HG03575 (cell line): ENCODE data around the gene LARP7.
"Not testable (repeated sequence)": the region's sequence is repeated elsewhere in the genome, so short reads cannot be mapped to it uniquely, and the experiment has no call there.

ENCODE experiments used
- ATAC-seq: cut with Tn5 transposase; IDR thresholded peaks from one replicate; pipeline ENCODE4 v1.9.1; 2021; ENCODE audit not compliant: unreplicated experiment, insufficient number of reproducible peaks, low FRiP score; ENCODE audit errors: extremely low read depth

Gene LARP7

GRCh38 chr4:112636688-112637551 is at the start of gene LARP7, which contains the start of gene ZGRF1:
TSS of gene LARP7 (plus strand) at chr4:112637143. CDS start at chr4:112644670, 7,527 bp downstream.
TSS of gene ZGRF1 (minus strand) at chr4:112636909. CDS start at chr4:112633176, 3,733 bp downstream.
- ATAC-seq = peak; percentile 59

DNA sequence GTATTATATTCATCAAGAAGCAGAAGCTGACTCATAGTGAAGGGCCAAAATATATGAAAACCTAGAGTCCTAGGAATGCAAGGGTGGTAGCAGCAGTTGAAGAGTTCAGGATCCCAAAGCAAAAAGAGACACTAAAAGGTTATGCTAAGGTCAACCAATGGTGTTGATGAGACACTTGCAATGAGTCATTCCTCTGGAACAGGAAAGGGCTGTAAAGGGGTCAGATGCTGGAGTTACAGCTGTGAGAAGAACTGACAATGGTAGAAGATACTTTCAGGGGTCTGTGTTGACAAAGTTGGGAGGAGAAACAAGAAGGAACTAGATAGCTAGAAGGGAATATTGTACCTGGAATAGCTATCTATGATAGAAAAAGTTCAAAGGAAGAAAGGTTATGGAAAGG is 47.7 kb upstream of the LARP7 start:
- ATAC-seq = no peak

DNA sequence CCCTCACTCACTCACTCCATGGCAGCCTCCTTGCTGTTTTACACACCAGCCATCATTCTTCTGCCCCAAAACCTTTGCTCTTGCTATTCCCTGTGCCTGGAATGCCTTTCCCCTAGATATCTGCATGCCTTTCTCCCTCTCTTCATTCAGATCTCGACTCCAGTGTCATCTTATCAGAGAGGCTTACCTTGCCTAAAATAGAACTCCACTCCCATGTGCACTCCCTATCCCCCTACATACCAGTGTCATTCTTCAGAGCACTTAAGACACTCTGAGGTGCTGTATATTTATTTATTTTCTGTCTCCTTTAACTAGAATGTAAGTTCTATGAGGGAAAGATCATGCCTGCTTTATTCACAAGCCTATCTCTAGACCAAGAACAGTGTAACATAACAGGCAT is 45.4 kb upstream of the LARP7 start:
- ATAC-seq = no peak

DNA sequence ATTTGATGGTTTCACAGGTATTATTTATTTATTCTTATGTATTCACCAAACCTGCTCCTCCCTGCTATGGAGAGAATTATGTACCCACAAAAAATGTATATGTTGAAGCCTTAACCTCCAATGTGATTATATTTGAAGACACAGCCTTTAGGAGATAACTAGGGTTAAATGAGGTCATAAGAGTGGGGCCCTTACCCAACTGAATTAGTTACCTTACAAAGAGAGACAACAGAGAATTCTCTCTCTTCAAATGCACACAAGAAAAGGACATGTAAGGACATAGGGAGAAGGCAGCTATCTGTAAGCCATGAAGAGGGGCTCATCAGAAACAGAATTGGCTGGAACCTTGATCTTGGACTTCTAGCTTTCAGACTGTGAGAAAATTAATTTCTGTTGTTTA is 44.2 kb upstream of the LARP7 start:
- ATAC-seq = no peak

DNA sequence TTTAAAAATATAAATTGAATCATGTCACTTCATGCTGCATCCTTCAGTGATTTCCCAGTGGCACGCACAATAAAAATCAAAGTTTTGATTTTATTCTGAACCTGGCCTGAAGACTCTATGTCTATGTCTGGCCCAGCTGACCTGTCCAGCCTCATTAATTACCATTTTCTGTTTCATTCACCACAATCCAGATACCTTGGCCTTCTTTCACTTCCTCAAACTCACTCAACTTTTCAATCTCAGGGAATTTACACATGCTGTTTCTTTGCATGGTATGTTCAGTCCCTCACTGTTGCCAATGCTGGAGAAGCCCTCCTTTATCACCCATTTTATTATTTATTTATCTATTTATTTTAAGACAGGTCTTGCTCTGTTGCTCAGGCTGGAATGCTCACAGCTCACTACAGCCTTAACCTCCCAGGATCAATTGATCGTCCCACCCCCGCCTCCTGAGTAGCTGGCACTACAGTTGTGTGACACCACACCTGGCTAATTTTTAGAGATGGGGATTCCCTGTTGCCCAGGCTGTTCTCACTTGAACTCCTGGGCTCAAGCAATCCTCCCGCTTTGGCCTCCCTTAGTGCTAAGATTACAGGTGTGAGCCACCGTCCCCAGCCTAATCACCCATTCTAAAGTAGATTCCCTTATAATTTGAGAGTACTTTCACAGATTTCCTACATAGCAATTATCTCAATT is 43.4 kb upstream of the LARP7 start:
- ATAC-seq = no peak

GRCh38 chr4:112594993-112595392 is 42.0 kb upstream of the LARP7 start:
- no peak for ATAC-seq

DNA sequence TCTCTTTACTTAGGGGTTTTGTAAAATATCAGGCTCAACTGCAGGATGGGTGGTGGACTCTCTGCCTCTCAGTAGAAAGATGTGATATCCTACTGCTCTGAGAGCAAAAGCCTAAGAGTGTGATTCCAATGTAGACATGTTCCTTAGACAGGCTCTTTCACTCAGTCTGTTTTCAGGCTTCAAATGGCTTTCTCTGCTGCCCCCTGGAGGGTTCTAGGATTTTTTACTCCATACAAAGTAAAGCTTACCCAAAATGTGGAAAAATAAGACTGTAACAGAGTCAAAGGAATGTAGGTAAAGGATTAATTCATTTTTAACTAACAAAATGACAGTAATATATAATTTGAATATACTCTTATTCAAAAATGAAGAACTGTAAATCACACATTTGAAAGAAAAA is 32.4 kb upstream of the LARP7 start:
- ATAC-seq = peak; percentile 76

GRCh38 chr4:112612814-112613213 is 24.1 kb upstream of the LARP7 start:
- not testable (repeated sequence) for ATAC-seq

GRCh38 chr4:112616984-112617383 is 20.0 kb upstream of the LARP7 start:
- ATAC-seq = no peak

DNA sequence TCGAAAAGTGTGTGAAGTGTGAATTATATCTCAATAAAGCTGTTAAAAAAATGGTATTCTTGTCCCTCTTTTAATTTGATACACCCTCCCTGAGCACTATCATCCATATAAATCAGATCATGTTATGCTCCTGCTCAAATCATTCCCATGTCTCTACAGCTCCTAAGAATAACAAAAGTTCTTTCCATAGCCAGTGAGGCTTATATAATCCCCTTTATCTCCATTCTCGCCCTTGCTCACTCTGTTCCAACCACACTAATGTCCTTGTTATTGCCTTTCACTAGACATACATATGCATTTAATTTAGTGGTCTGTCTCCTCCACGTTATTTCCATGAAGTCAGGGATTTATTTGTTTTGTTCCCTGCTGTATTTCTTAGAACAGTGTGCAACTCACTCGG is 10.7 kb upstream of the LARP7 start:
- ATAC-seq = no peak

DNA sequence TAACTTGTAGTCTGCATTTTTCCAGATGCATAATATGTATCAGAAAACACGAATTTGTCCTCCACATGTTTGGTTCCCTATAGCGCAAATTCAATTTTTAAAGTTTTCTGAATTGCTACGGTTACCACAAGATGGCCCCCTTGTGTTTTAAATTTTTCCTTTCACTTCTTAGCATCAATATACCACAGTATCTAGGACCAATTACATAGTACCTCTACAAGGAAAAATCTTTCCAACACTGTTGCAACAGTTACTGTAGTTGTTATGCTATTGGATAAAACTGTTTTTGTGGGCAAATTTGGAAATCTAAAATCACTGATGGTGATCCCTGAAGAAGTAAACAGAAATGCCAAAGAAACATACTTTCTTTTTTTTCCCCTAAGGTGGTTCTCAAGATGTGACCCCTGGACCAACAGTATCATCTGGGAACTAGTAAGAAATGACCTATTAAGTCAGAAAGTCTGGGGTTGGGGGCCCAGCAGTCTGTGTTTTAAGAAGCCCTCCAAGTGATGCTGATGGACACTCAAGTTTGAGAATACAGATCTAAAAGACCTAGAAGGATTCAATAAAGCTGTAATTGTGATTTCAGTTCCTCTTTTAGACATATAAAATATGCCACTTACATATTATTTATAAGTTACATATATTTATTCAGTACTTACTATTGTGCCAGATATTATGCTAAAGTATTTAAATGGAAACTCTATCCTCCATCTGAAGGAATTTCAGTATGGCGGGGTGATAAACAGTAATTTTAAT is 3.3 kb upstream of the LARP7 start:
- no peak for ATAC-seq

- ATAC-seq = no peak
Measured at GRCh38 chr4:112637552-112637866, 566 bp downstream of the LARP7 start.

DNA sequence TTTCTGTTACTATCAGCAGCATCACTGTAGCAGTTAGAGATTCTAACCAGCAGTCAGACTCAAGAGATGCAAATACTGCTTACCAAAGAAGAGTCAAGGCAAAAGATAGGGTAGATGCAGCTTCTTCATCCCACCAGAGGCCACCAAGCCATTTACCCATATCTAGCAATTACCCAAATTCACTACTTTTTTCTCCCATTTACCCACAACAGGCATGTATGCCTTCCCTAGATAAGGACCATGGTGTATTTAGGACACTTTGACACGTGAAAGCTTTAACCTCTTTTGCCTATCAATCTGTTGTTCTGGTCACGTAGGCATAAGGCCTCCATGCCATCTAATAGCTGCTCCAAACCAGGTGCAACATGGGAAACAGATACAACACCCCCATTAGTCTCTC is 5.6 kb downstream of the LARP7 start:
- no peak for ATAC-seq

- ATAC-seq = not testable (repeated sequence)
Measured at GRCh38 chr4:112644595-112645535, 7.9 kb downstream of the LARP7 start.

DNA sequence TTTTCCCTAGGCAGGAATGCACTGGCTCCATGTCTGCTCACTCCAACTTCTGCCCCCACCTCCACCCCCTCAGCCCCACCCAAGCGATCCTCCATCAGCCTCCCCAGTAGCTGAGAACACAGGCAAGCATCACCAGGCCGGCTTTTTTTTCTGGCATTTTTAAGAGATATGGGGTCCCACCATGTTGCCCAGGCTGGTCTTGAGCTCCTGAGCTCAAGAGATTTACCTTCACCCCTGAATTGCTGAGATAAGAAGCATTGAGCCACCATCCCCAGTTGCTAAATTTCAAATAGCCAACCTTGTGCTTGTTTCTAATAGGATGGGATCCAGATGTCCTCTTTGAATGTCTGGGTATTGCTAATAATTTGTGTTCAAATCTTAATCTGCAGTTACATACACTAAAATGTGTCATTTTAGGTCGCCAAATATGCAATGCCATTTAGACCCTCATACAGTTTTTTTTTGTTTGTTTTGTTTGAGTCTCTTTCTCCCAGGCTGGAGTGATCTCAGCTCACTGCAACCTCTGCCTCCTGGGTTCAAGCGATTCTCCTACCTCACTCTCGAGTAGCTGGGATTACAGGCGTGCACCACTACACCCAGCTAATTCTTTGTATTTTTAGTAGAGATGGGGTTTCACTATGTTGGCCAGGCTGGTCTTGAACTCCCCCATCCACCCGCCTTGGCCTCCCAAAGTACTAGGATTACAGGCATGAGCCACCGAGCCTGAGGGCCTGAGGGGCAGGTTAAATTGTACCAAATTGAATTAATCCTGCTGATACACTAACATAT is 8.8 kb downstream of the LARP7 start:
- ATAC-seq = no peak

- no peak for ATAC-seq
Measured at GRCh38 chr4:112646632-112647537, 9.9 kb downstream of the LARP7 start.

GRCh38 chr4:112647785-112648184 is 10.8 kb downstream of the LARP7 start:
- ATAC-seq = no peak
